ENCODE results near the gene FBN1. TPM values are rescaled to one million over a fixed set of nuclear protein-coding genes. Genes with fewer than 3 reads are reported as not detected.

FBN1 gene
- total RNA-seq, 4 donors from 2014 or later = 17.6 to 106 (median 31.2) TPM

- intact Hi-C loops (cut with DNase I; ENCODE audit: low total_unique reads) (no loop called here), in situ Hi-C loops (cut with MboI; ENCODE audit: low pct_ligation_motif_present in 1 of 4, low pct_unique_long_range_greater_than_20kb in 1 of 4, low sequenced_read_pairs in 3 of 4) (no loop called here)
- Histone ChIP-seq H3K4me3 (no peak overlapping the region), H3K36me3 (no peaks in the 10 kb centered on the region), H3K4me1 (no peaks in the 10 kb centered on the region), H3K9me3 (no peaks in the 10 kb centered on the region), H3K27ac (peak overlapping the region in 3 of 4 donors; percentile 31 to 47 (median 32)), H3K27me3 (no peaks in the 10 kb centered on the region)
- TF ChIP-seq POLR2A (IDR thresholded peaks at IDR 0.05) (no peak), EP300 (IDR thresholded peaks at IDR 0.05; ENCODE audit: low read depth) (no peak), CTCF (IDR thresholded peaks at IDR 0.05) (no peak), POLR2AphosphoS5 (IDR thresholded peaks at IDR 0.05) (no peak)
- 43 to 44% methylated on average over 3 of the region's 3 CpGs for WGBS, 2 donors (ENCODE audit: low coverage in 1 of 2)
- no peak for DNase-seq
These were observed 108.8 kb downstream of the FBN1 start for GRCh38 chr15:48536681-48537091.

DNA sequence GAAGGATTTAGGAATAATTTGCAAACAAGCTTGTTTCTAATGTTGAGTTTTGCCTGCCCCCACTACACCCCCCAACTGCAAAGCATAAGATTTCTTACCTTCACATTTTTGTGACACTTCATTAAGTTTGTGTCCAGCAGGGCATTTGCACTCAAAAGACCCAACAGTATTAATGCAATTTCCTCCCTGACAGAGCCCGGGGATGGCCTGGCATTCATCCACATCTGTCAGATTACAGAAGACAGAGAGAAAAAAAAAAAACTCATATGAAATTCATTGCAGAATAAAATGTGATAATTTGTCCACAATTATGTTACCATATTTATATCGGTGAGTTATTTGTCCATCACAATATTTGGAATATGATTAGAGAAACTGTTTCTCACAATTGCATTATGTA lies 111.5 kb downstream of the FBN1 start:
- DNase-seq = no peak
- Histone ChIP-seq H3K4me1 (no peaks in the 10 kb centered on the region), H3K27ac (no peak overlapping the region), H3K9me3 (no peaks in the 10 kb centered on the region), H3K36me3 (no peaks in the 10 kb centered on the region), H3K27me3 (no peaks in the 10 kb centered on the region), H3K4me3 (no peak overlapping the region)
- intact Hi-C loops (cut with DNase I; ENCODE audit: low total_unique reads) (no loop called here), in situ Hi-C loops (cut with MboI; ENCODE audit: low pct_ligation_motif_present in 1 of 4, low pct_unique_long_range_greater_than_20kb in 1 of 4, low sequenced_read_pairs in 3 of 4) (no loop called here)
- 80 to 91% methylated on average over 2 of the region's 2 CpGs for WGBS, 2 donors (ENCODE audit: low coverage in 1 of 2)
- TF ChIP-seq CTCF (IDR thresholded peaks at IDR 0.05) (no peak), POLR2AphosphoS5 (IDR thresholded peaks at IDR 0.05) (no peak), EP300 (IDR thresholded peaks at IDR 0.05; ENCODE audit: low read depth) (no peak)

DNA sequence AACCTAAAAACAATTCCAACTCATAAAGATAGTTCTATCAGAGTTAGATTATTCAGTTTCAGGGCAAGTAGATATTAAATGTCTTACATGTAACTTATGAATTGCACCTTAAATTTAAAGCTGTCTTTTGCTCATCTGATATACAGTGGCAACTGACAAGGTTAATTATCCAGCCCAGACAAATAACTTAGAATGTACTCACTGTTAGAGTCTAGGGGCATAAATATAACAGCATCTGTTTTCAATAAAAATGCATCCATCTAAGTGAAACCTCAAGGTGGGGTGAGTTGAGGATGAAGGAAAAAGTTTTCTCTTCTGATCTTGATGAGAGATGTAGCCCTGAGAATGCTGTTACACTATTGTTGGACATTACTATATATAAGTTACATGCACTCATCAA lies 112.6 kb downstream of the FBN1 start:
- no peak overlapping the region for H3K27ac ChIP-seq
- TF ChIP-seq POLR2AphosphoS5 (IDR thresholded peaks at IDR 0.05) (no peak), POLR2A (IDR thresholded peaks at IDR 0.05) (no peak), EP300 (IDR thresholded peaks at IDR 0.05; ENCODE audit: low read depth) (no peak), CTCF (IDR thresholded peaks at IDR 0.05) (no peak)
- H3K27me3 ChIP-seq = no peaks in the 10 kb centered on the region
- in situ Hi-C loops (cut with MboI; ENCODE audit: low pct_ligation_motif_present in 1 of 4, low pct_unique_long_range_greater_than_20kb in 1 of 4, low sequenced_read_pairs in 3 of 4) = no loop called here
- H3K4me3 ChIP-seq = no peak overlapping the region
- no peak for DNase-seq
- intact Hi-C loops (cut with DNase I; ENCODE audit: low total_unique reads) = no loop called here
- H3K36me3 ChIP-seq = no peaks in the 10 kb centered on the region
- no peaks in the 10 kb centered on the region for H3K9me3 ChIP-seq
- H3K4me1 ChIP-seq = no peaks in the 10 kb centered on the region

DNA sequence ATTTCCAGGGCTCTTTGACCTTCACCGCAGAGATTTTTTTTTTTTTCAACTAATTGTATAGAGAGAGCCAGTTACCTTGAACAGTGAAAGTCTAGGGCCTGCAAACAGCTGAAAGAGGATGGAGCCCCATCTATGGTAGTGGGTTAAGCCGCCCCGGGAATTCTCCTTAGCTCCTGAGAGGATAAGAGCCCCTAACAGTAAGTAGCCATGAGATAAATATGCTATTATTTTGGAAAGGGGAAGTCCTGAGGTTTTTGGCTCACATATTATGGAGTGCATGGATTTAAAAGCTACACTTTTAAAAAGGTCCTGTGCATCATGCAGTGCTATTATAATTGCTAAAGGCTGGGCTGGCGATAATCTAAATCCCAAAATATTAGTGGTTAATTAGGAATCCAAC lies 115.0 kb downstream of the FBN1 start:
- Histone ChIP-seq H3K36me3 (no peaks in the 10 kb centered on the region), H3K27ac (no peak overlapping the region), H3K9me3 (no peaks in the 10 kb centered on the region), H3K4me3 (no peak overlapping the region), H3K27me3 (no peaks in the 10 kb centered on the region), H3K4me1 (no peaks in the 10 kb centered on the region)
- in situ Hi-C loops (cut with MboI; ENCODE audit: low pct_ligation_motif_present in 1 of 4, low pct_unique_long_range_greater_than_20kb in 1 of 4, low sequenced_read_pairs in 3 of 4) (no loop called here), intact Hi-C loops (cut with DNase I; ENCODE audit: low total_unique reads) (no loop called here)
- 92 to 96% methylated on average over 4 of the region's 4 CpGs for WGBS, 2 donors (ENCODE audit: low coverage in 1 of 2)
- DNase-seq = no peak
- TF ChIP-seq EP300 (IDR thresholded peaks at IDR 0.05; ENCODE audit: low read depth) (no peak), CTCF (IDR thresholded peaks at IDR 0.05) (no peak), POLR2AphosphoS5 (IDR thresholded peaks at IDR 0.05) (no peak), POLR2A (IDR thresholded peaks at IDR 0.05) (no peak)
